ENCODE measurements around the gene SPOCD1.

DNA sequence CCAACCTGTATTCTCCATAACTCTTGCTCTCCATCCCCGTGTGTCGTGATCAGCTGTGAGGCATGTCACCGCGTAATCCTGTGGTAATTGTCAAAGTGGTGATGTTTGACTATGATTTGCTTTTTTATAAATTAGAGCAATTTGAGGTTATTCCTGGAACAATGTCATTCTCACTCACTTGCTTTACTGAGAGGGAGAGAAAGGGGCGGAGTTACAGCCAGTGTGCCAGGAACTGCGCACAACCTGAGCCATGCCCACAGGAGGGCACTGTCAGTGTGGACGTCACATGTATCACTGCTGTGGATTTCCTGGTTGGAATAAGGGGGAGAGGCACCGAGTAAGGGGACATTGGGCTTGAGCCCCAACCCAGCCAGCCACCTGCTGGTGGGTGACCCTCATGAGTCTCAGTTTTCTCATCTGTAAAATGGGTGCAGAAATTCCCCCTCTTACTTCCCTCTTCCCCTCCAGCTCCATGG, 58.6 kb downstream of the SPOCD1 start:
- TF ChIP-seq, protein P1, sequence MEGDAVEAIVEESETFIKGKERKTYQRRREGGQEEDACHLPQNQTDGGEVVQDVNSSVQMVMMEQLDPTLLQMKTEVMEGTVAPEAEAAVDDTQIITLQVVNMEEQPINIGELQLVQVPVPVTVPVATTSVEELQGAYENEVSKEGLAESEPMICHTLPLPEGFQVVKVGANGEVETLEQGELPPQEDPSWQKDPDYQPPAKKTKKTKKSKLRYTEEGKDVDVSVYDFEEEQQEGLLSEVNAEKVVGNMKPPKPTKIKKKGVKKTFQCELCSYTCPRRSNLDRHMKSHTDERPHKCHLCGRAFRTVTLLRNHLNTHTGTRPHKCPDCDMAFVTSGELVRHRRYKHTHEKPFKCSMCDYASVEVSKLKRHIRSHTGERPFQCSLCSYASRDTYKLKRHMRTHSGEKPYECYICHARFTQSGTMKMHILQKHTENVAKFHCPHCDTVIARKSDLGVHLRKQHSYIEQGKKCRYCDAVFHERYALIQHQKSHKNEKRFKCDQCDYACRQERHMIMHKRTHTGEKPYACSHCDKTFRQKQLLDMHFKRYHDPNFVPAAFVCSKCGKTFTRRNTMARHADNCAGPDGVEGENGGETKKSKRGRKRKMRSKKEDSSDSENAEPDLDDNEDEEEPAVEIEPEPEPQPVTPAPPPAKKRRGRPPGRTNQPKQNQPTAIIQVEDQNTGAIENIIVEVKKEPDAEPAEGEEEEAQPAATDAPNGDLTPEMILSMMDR (IDR thresholded peaks at IDR 0.05): no peak
- TF ChIP-seq POLR2AphosphoS5 (IDR thresholded peaks at IDR 0.05): no peak

Measured in transverse colon (tissue), 4 donors.